Spleen (tissue), 11 donors: ENCODE measurements around the gene MT1A. TPM values are rescaled to one million over a fixed set of nuclear protein-coding genes. Genes with fewer than 3 reads are reported as not detected.

Experiments
- DNase-seq: peaks from one replicate; pipeline ENCODE4 v3.0.0-alpha.2; 2020
- H3K27ac ChIP-seq, 8 donors: fragments of 200-600 bp; sonication (generic) in 7 of 8; 1 replicate in 4 of 8; 2 replicates in 4 of 8; pipeline versions ENCODE4 v1.5.0 to v1.8.0; 2016 to 2021; ENCODE audit warnings: inconsistent platforms in 4 of 8, mild to moderate bottlenecking in 4 of 8, moderate library complexity in 1 of 8
- H3K27me3 ChIP-seq, 7 donors: fragments of 200-600 bp; sonication (generic) in 6 of 7; replicated peaks in 1 of 7; 1 replicate in 4 of 7; 2 replicates in 3 of 7; pipeline versions ENCODE4 v1.5.0 to v1.8.0; 2016 to 2021; ENCODE audit warnings: inconsistent platforms in 3 of 7, mild to moderate bottlenecking in 1 of 7
- H3K36me3 ChIP-seq, 6 donors: fragments of 200-600 bp; sonication (generic) in 5 of 6; 1 replicate in 4 of 6; 2 replicates in 2 of 6; pipeline versions ENCODE4 v1.5.0 to v1.8.0; 2016 to 2021; ENCODE audit warnings: inconsistent platforms in 2 of 6
- H3K4me1 ChIP-seq, 6 donors: fragments of 200-600 bp; sonication (generic) in 5 of 6; 1 replicate in 3 of 6; 2 replicates in 3 of 6; pipeline versions ENCODE4 v1.5.0 to v1.8.0; 2016 to 2021; ENCODE audit warnings: inconsistent platforms in 3 of 6
- H3K4me3 ChIP-seq, 8 donors: fragments of 200-600 bp; sonication (generic) in 7 of 8; 1 replicate in 4 of 8; 2 replicates in 4 of 8; pipeline versions ENCODE4 v1.5.0 to v1.8.0; 2016 to 2021; ENCODE audit warnings: inconsistent platforms in 4 of 8, mild to moderate bottlenecking in 4 of 8, moderate library complexity in 2 of 8
- H3K9me3 ChIP-seq, 8 donors: fragments of 200-600 bp; sonication (generic) in 7 of 8; 1 replicate in 4 of 8; 2 replicates in 4 of 8; pipeline versions ENCODE4 v1.5.0 to v1.8.0; 2016 to 2021; ENCODE audit warnings: inconsistent platforms in 4 of 8
- CTCF ChIP-seq, 11 experiments: fragments of 200-600 bp in 7 of 11; fragments of 450-650 bp in 4 of 11; sonication (generic) in 4 of 11; IDR thresholded peaks in 8 of 11; conservative IDR thresholded peaks in 3 of 11; 1 replicate in 7 of 11; 2 replicates in 4 of 11; pipeline versions ENCODE4 v1.4.0 to v1.8.0; 2016 to 2021; ENCODE audit warnings: antibody characterized with exemption in 11 of 11, inconsistent platforms in 4 of 11, mild to moderate bottlenecking in 1 of 11
- POLR2A ChIP-seq, 3 donors: fragments of 450-650 bp; IDR thresholded peaks; one replicate each; pipeline ENCODE4 v1.5.1; 2017; ENCODE audit warnings: antibody characterized with exemption in 3 of 3, mild to moderate bottlenecking in 1 of 3
- POLR2AphosphoS5 ChIP-seq, 3 donors: sonication (generic); formaldehyde crosslinking; IDR thresholded peaks; one replicate each; pipeline ENCODE4 v1.5.1; 2017; ENCODE audit warnings: antibody characterized with exemption in 3 of 3
- WGBS, 5 donors: extraction: QIAGEN DNeasy Blood & Tissue Kit in 3 of 5; methylation state at CpG; one replicate each; pipeline versions ENCODE4 v1.1.5 to v1.1.7; 2013 to 2018; 5-methylcytosine and 5-hydroxymethylcytosine counted together
- intact Hi-C: fragments of 100-400 bp; cut with DNase I; formaldehyde crosslinking; loops from one replicate; pipeline ENCODE4 v1.15.0; 2023; ENCODE audit warnings: low total_unique reads
- polyA plus RNA-seq, 3 donors: library from polyadenylated mRNA; stranded (reverse); fragments of 200-250 nt; gene quantifications; one replicate each; pipeline ENCODE4 v1.2.1, GENCODE V29; 2013
- total RNA-seq, 7 donors: library from RNA; depleted of rRNA in 3 of 7; stranded (reverse); fragments of >200 nt in 3 of 7; fragmentation: NEBNext Ultra II Directional in 4 of 7; extraction: Animal tissue kit (Norgen Biotek cat#: 25700) in 4 of 7; gene quantifications; one replicate each; pipeline versions ENCODE4 v1.1.0 to v1.2.1, GENCODE V29; 2016 to 2021
- donor health status: healthy with polysubstance abuse.
- donor health status: DM: no; HTN: no; CAD: no; lungs with moderate emphysema.
- donor health status: DM: no; HTN: no; CAD: no.
- donor health status: Bipolar disorder and iron deficiency.
- donor health status: healthy.
- donor health status: DM: no; HTN: no; CAD: no.
- donor health status: DM: yes; HTN: yes; CAD: no.

The MT1A gene
- total and polyA plus RNA-seq, 10 donors: 1.1 to 27.3 (median 5.0) TPM; not detected in 4

GRCh38 chr16:56689171-56689570 is 50.7 kb downstream of the MT1A start:
- intact Hi-C loops: loop anchor here (10.0 kb wide), 1 partner anchor 84 kb away; the partner anchor contains the start of gene MT2A
- TF ChIP-seq CTCF (IDR thresholded peaks at IDR 0.05 in 8 of 11, conservative IDR thresholded peaks at IDR 0.05 in 3 of 11) (no peak), POLR2AphosphoS5 (IDR thresholded peaks at IDR 0.05) (no peak), POLR2A (IDR thresholded peaks at IDR 0.05) (no peak)
- no peak overlapping the region for H3K4me3 ChIP-seq
- peaks cover 0 to 11% (median 3%) of the 10 kb centered on the region in 8 donors for H3K9me3 ChIP-seq
- 71 to 89% (median 80%) methylated on average over 3 of the region's 3 CpGs for WGBS, 5 donors
- no peak overlapping the region for H3K27ac ChIP-seq
- H3K36me3 ChIP-seq: no peaks in the 10 kb centered on the region
- H3K4me1 ChIP-seq: no peaks in the 10 kb centered on the region
- H3K27me3 ChIP-seq: no peaks in the 10 kb centered on the region
- DNase-seq: no peak

Other genes starting within 250 kb of the MT1A start
- 100 to 1,000 TPM in 5 of 7 donors, 10 to 100 TPM in 2; 88.5 to 249 (median 126) TPM for gene AMFR, start 213.1 kb upstream of the MT1A start, total RNA-seq
- 10 to 100 TPM; 48.1 to 74.4 (median 56.2) TPM for gene AMFR, start 213.1 kb upstream of the MT1A start, polyA plus RNA-seq
- gene NUDT21, start 187.3 kb upstream of the MT1A start, total RNA-seq: 10 to 100 TPM; 52.8 to 93.0 (median 83.2) TPM
- 10 to 100 TPM; 19.4 to 36.8 (median 29.2) TPM for gene NUDT21, start 187.3 kb upstream of the MT1A start, polyA plus RNA-seq
- 10 to 100 TPM; 22.8 to 34.7 (median 30.5) TPM for gene OGFOD1, start 187.1 kb upstream of the MT1A start, total RNA-seq
- gene OGFOD1, start 187.1 kb upstream of the MT1A start, polyA plus RNA-seq: 10 to 100 TPM in 2 of 3 donors, 1 to 10 TPM in 1; 6.9 to 11.6 (median 10.3) TPM
- 10 to 100 TPM; 29.1 to 70.3 (median 52.8) TPM for gene BBS2, start 118.6 kb upstream of the MT1A start, total RNA-seq
- 10 to 100 TPM; 22.9 to 52.5 (median 33.3) TPM for gene BBS2, start 118.6 kb upstream of the MT1A start, polyA plus RNA-seq
- gene MT4, start 73.6 kb upstream of the MT1A start, total RNA-seq: not detected
- not detected for gene MT4, start 73.6 kb upstream of the MT1A start, polyA plus RNA-seq
- under 1 TPM in 1 of 7 donors, not detected in 6; 0.77 TPM for gene MT3, start 49.1 kb upstream of the MT1A start, total RNA-seq
- 10 to 100 TPM in 1 of 3 donors, 1 to 10 TPM in 1, not detected in 1; 1.5 to 11.5 TPM for gene MT3, start 49.1 kb upstream of the MT1A start, polyA plus RNA-seq
- gene MT2A, start 30.1 kb upstream of the MT1A start, total RNA-seq: 10 to 100 TPM; 25.3 to 96.9 (median 43.8) TPM
- gene MT2A, start 30.1 kb upstream of the MT1A start, polyA plus RNA-seq: 100 to 1,000 TPM in 2 of 3 donors, 10 to 100 TPM in 1; 73.3 to 176 (median 112) TPM
- gene MT1E, start 12.9 kb upstream of the MT1A start, total RNA-seq: 10 to 100 TPM in 6 of 7 donors, 1 to 10 TPM in 1; 2.5 to 49.6 (median 19.7) TPM
- 10 to 100 TPM; 21.0 to 34.0 (median 33.0) TPM for gene MT1E, start 12.9 kb upstream of the MT1A start, polyA plus RNA-seq
- 1 to 10 TPM in 6 of 7 donors, under 1 TPM in 1; 0.44 to 6.1 (median 3.5) TPM for gene MT1M, start 6.0 kb upstream of the MT1A start, total RNA-seq
- gene MT1M, start 6.0 kb upstream of the MT1A start, polyA plus RNA-seq: 10 to 100 TPM in 1 of 3 donors, 1 to 10 TPM in 1, under 1 TPM in 1; 0.93 to 11.8 (median 7.6) TPM
- gene MT1B, start 13.2 kb downstream of the MT1A start, total RNA-seq: not detected
- gene MT1B, start 13.2 kb downstream of the MT1A start, polyA plus RNA-seq: not detected
- 10 to 100 TPM in 6 of 7 donors, 1 to 10 TPM in 1; 6.4 to 21.0 (median 13.6) TPM for gene MT1F, start 19.3 kb downstream of the MT1A start, total RNA-seq
- 10 to 100 TPM; 16.6 to 20.1 (median 19.4) TPM for gene MT1F, start 19.3 kb downstream of the MT1A start, polyA plus RNA-seq
- gene MT1G, start 29.4 kb downstream of the MT1A start, total RNA-seq: 1 to 10 TPM in 2 of 7 donors, not detected in 5; 1.1 to 3.9 TPM
- 10 to 100 TPM in 2 of 3 donors, 1 to 10 TPM in 1; 3.2 to 12.2 (median 12.1) TPM for gene MT1G, start 29.4 kb downstream of the MT1A start, polyA plus RNA-seq
- gene MT1H, start 31.1 kb downstream of the MT1A start, total RNA-seq: not detected
- gene MT1H, start 31.1 kb downstream of the MT1A start, polyA plus RNA-seq: 1 to 10 TPM in 1 of 3 donors, under 1 TPM in 2; 0.54 to 1.1 (median 0.96) TPM
- 10 to 100 TPM; 13.0 to 28.7 (median 19.4) TPM for gene MT1X, start 43.8 kb downstream of the MT1A start, total RNA-seq
- 100 to 1,000 TPM in 1 of 3 donors, 10 to 100 TPM in 2; 36.1 to 113 (median 44.4) TPM for gene MT1X, start 43.8 kb downstream of the MT1A start, polyA plus RNA-seq
- gene NUP93, start 91.5 kb downstream of the MT1A start, total RNA-seq: 100 to 1,000 TPM in 1 of 7 donors, 10 to 100 TPM in 6; 29.2 to 102 (median 69.2) TPM
- 10 to 100 TPM; 41.1 to 58.3 (median 55.0) TPM for gene NUP93, start 91.5 kb downstream of the MT1A start, polyA plus RNA-seq
- gene SLC12A3, start 226.5 kb downstream of the MT1A start, total RNA-seq: 1 to 10 TPM in 3 of 7 donors, under 1 TPM in 4; 0.42 to 2.6 (median 0.94) TPM
- gene SLC12A3, start 226.5 kb downstream of the MT1A start, polyA plus RNA-seq: 1 to 10 TPM in 2 of 3 donors, under 1 TPM in 1; 0.46 to 2.3 (median 1.9) TPM